DMS 273 treated with DMSO at 0.1 percent for 48 hours (cell line): ENCODE measurements around the gene P3H2.

Experiments
- DNase-seq: peaks from one replicate; lab custom pipeline; 2025; lab: John Stamatoyannopoulos, UW

P3H2 gene

DNA sequence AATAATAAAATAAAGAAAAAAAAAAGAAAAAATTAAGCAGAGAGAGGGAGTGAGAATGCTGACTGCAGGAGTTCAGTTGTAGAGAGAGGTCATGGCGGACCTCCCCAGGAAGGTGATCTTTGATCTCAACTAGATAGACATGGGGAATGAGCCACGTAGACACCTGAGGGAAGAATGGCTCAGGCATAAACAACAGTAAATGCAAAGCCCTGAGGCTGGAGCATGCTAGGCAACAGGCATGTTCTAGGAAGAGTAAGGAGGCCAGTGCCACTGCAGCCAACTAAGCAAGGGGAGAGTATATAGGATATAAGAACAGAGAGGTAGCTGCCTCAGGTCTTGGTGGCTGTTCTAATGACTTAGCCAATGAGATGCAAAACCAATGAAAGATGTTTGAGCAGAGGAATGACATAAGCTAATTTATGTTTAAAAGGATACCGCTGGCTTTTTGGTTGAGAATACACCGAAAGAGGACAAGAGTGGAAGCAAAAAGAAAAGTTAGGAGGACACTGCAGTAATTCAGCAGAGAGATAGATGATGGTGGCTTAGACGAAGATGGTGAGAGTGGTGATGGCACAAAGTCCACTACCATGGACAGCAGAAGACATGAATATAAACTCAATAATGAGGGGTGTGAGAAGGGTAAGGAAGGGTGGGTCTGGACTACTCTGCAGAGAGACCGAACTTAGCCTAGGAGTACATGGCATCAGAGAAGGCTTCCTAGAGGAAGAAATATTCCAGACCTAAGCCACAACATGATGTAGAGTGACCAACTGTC lies 174.6 kb downstream of the P3H2 start:
- no peak for DNase-seq

DNA sequence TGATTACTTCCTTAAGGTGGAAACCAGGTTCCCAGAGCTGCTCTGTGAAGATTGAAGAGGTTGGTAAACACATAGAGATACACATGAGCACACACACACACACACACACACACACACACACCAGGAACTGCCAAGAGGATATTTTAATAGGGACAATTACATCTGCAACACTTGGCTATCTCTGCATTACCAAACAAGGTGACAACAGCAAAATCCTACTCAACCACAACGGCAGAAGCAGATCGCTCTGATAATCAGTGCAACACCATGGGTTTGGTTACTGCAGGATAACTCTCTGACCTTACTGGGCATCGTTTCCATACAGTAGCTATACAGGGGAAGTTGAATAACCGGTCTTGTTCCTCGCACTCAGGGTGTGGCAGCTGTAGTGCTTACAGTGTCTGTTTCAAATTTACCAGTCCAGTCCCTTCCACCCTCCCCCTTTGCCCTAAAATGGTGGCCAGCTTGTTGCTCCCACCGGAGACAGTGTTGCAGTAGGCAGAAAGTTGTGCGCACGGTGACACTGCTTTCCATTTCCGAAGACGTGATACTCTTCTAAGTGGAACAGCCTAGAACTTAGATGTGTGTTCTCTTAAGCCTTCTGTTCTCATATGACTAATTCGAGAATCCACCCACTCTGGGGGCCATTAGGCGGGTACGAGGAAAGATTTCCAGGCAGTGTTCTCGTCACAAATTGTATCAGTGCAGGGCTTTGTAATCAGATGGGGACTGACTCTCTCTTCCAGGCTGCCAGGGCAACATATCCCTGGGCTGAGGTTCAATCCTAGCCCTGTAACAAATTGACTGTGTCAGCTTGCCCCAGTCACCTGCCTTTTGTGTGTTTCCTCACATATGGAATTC lies 176.2 kb downstream of the P3H2 start:
- no peak for DNase-seq

- no peak for DNase-seq
Measured at GRCh38 chr3:189942948-189943347, 177.7 kb downstream of the P3H2 start.

DNA sequence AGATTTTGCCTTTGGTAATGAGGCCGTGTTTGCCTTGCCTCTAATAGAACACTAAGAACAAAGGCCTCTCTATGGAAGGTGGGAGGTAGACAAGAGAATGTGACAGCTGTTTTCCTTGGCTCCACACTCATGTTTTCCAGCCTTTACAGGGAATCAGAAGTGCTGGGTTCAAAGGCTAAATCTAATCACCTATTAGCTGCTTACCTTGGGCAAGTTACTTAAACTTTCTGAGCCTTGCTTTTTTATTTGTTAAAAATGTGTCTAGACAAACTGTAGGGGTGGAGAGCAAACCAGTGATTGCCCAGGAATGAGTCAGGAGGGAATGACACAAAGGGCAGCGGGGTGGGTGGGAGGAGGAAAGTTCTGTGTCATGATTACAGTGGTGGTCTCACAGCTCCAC lies 179.0 kb downstream of the P3H2 start:
- DNase-seq, result no peak

GRCh38 chr3:189941125-189941524 lies 179.6 kb downstream of the P3H2 start:
- DNase-seq, result no peak

GRCh38 chr3:189937302-189938127 lies 183.2 kb downstream of the P3H2 start:
- no peak for DNase-seq

DNA sequence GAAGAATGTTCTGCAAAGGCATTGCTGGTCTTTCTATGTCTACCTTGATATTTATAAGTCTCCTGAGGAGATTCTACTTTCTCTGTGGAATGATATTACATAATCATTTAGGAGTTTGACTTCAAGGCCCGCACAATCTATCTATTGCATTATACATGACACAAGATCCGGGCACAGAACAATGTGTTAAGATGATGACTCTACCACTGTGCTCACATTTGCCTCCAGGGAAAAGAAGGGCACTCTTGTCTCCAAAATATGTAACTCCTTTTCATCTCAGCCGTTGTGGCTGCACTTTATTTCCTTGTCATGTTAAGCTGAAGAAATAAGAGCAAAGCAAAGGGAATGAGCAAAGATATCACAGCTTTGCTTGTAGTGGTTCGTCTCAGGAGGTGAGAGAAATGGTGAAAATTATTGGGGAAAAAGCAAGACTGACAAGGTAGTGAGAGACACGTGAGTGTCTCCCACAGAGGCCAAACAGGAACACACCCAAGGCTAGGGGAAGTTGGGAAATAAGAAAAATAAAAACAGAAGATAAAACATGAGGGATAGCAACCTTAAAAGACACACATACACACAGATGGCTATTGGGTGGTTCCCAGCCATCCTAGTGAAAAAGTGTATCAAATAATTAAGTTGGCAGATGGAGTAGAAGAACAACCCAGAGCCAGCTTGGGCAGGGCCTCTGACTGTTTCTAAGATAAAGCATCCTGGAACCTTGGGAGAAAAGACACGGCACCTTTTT lies 184.3 kb downstream of the P3H2 start:
- DNase-seq, result peak; percentile 23

DNA sequence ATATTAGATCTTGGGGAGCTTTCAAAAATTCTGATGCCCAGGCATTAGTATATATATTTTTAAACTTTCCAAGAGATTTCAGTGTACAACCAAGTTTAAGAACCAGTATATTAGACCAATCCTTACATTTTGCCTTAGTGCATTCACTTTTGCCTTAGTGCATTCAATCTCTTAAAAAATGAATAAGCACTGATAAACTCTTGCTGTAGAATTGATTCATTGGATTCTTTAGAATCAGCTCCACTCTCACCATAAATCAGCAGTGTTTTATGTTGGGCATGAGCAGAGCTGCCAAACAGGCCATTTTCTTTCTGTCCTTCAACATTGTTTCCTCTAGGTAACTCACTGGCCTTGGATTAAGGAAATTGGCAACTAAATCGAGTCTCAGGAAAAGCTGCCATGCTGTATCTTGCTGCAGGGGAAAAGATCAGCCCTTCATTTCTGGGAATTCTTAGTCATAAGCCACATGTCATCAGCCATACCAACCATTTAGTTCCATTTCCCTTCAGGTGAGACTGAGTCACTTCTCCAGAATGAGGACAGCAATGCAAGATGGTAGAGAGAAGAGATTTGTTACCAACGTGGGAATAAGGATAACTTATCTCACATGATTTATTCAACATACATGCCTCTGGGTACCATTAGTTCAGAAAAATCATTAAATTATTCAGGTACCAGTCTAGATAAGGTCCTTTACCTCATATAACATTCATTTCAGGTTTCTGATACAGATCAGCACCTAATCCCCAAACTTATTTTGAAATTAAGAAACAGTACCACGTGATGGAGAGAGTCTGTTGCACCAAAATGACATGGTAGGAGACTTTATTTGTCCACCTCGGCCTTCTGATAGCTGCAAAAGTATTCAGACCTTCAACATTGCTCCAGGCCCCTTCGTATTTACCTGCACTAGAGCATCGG lies 192.5 kb downstream of the P3H2 start:
- DNase-seq, result no peak

GRCh38 chr3:189921770-189922169 lies 198.9 kb downstream of the P3H2 start:
- DNase-seq, result no peak

DNA sequence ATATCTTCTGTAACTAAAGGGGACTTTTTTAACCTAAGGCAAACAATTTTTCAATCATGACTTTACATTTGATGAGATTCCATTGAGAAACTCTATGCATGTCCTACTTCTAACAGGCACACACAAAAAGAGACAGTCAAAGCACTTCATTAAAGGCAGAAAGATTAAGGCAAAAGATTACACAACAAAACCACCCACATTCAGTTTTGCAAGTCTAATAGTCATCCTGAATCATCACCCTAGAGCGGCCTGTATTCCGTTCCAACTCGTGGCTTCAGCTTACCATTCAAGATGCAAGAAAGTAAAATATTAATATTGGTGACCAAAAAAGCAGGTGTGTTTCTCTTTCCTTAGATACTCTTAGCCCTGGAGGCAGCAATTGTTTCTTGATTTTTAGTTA lies 205.9 kb downstream of the P3H2 start:
- DNase-seq, result no peak

GRCh38 chr3:189911001-189911400 lies 209.7 kb downstream of the P3H2 start:
- DNase-seq, result no peak

GRCh38 chr3:189909573-189909972 lies 211.1 kb downstream of the P3H2 start:
- no peak for DNase-seq

DNA sequence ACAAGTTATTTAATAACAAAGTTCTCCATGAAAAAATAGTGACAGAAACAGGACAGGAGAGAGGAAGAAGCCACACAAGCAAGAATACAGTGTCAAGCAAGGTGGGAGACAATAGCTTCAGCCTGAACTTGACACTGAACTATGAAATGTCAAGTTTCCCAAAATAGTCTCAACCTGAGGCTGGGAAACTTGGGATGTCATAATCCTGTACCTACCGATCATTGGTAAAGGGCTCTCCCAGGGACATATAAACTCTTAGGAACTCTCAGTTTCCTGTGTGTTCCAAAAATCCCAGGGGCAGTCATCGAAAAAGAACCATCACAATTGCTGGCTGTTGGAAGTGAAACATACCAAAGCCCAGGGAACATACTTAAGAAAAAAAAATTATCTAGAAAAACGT lies 211.6 kb downstream of the P3H2 start:
- no peak for DNase-seq

- no peak for DNase-seq
Measured at GRCh38 chr3:189908646-189909045, 212.1 kb downstream of the P3H2 start.

- DNase-seq, result no peak
Measured at GRCh38 chr3:189907803-189908202, 212.9 kb downstream of the P3H2 start.
